HEK293 (cell line): ENCODE measurements around the gene PLXNA3.

ENCODE experiments used
- CTCF ChIP-seq: fragments of 450-650 bp; formaldehyde crosslinking; IDR thresholded peaks from 2 replicates; pipeline ENCODE4 v1.5.1; 2016; ENCODE audit warnings: missing biosample characterization, missing genetic modification characterization
- GLIS2 ChIP-seq: fragments of 450-650 bp; formaldehyde crosslinking; IDR thresholded peaks from 2 replicates; pipeline ENCODE4 v1.5.1; 2016; ENCODE audit warnings: missing biosample characterization, missing genetic modification characterization
- HIC1 ChIP-seq: fragments of 450-650 bp; formaldehyde crosslinking; IDR thresholded peaks from 2 replicates; pipeline ENCODE4 v1.5.1; 2016; ENCODE audit warnings: missing biosample characterization, missing genetic modification characterization
- KLF1 ChIP-seq: fragments of 450-650 bp; formaldehyde crosslinking; IDR thresholded peaks from 2 replicates; pipeline ENCODE4 v1.5.1; 2016; ENCODE audit warnings: missing biosample characterization, missing genetic modification characterization
- KLF8 ChIP-seq: fragments of 450-650 bp; formaldehyde crosslinking; IDR thresholded peaks from 2 replicates; pipeline ENCODE4 v1.5.1; 2016; ENCODE audit warnings: missing biosample characterization, missing genetic modification characterization
- MEIS1 ChIP-seq: sonication (generic); formaldehyde crosslinking; IDR thresholded peaks from 2 replicates; pipeline ENCODE4 v1.8.1; 2022; ENCODE audit warnings: missing genetic modification reagents, mild to moderate bottlenecking, borderline replicate concordance
- REPIN1 ChIP-seq: fragments of 450-650 bp; formaldehyde crosslinking; IDR thresholded peaks from 2 replicates; pipeline ENCODE4 v1.5.1; 2017; ENCODE audit warnings: missing biosample characterization, missing genetic modification characterization, low read depth
- SP2 ChIP-seq: fragments of 450-650 bp; formaldehyde crosslinking; IDR thresholded peaks from 2 replicates; pipeline ENCODE4 v1.5.1; 2016; ENCODE audit warnings: missing biosample characterization, missing genetic modification characterization
- YY2 ChIP-seq: fragments of 450-650 bp; formaldehyde crosslinking; IDR thresholded peaks from 2 replicates; pipeline ENCODE4 v1.5.1; 2016; ENCODE audit warnings: missing biosample characterization, missing genetic modification characterization
- ZBTB10 ChIP-seq: fragments of 450-650 bp; formaldehyde crosslinking; IDR thresholded peaks from 2 replicates; pipeline ENCODE4 v1.5.1; 2016; ENCODE audit warnings: missing biosample characterization, missing genetic modification characterization
- ZBTB48 ChIP-seq: fragments of 450-650 bp; formaldehyde crosslinking; IDR thresholded peaks from 2 replicates; pipeline ENCODE4 v1.5.1; 2016; ENCODE audit warnings: missing biosample characterization, missing genetic modification characterization
- ZBTB7A ChIP-seq: fragments of 450-650 bp; formaldehyde crosslinking; IDR thresholded peaks from 2 replicates; pipeline ENCODE4 v1.5.1; 2016; ENCODE audit warnings: low read depth, missing biosample characterization, missing genetic modification characterization
- ZNF146 ChIP-seq: fragments of 450-650 bp; formaldehyde crosslinking; IDR thresholded peaks from 2 replicates; pipeline ENCODE4 v1.5.1; 2016; ENCODE audit warnings: missing biosample characterization, missing genetic modification characterization
- ZNF148 ChIP-seq: fragments of 450-650 bp; formaldehyde crosslinking; IDR thresholded peaks from 2 replicates; pipeline ENCODE4 v1.5.0; 2017; ENCODE audit warnings: missing biosample characterization, missing genetic modification characterization, borderline replicate concordance
- ZNF239 ChIP-seq: fragments of 450-650 bp; formaldehyde crosslinking; IDR thresholded peaks from 2 replicates; pipeline ENCODE4 v1.5.1; 2016; ENCODE audit warnings: missing biosample characterization, missing genetic modification characterization
- ZNF24 ChIP-seq: fragments of 450-650 bp; formaldehyde crosslinking; IDR thresholded peaks from 2 replicates; pipeline ENCODE4 v1.5.1; 2016; ENCODE audit warnings: missing biosample characterization, missing genetic modification characterization
- ZNF292 ChIP-seq: fragments of 450-650 bp; formaldehyde crosslinking; IDR thresholded peaks from 2 replicates; pipeline ENCODE4 v1.5.1; 2016; ENCODE audit warnings: low read depth, missing biosample characterization, missing genetic modification characterization, borderline replicate concordance
- ZNF324 ChIP-seq: fragments of 450-650 bp; formaldehyde crosslinking; IDR thresholded peaks from 2 replicates; pipeline ENCODE4 v1.5.1; 2016; ENCODE audit warnings: missing biosample characterization, missing genetic modification characterization
- ZNF335 ChIP-seq: fragments of 450-650 bp; formaldehyde crosslinking; conservative IDR thresholded peaks from 2 replicates; pipeline ENCODE4 v1.5.1; 2016; ENCODE audit warnings: missing biosample characterization, missing genetic modification characterization
- ZNF521 ChIP-seq: fragments of 450-650 bp; formaldehyde crosslinking; IDR thresholded peaks from 2 replicates; pipeline ENCODE4 v1.5.1; 2017; ENCODE audit warnings: missing biosample characterization, mild to moderate bottlenecking, missing genetic modification characterization
- ZNF560 ChIP-seq: fragments of 450-650 bp; formaldehyde crosslinking; IDR thresholded peaks from 2 replicates; pipeline ENCODE4 v1.5.1; 2017; ENCODE audit warnings: missing biosample characterization, missing genetic modification characterization, borderline replicate concordance
- ZNF580 ChIP-seq: fragments of 450-650 bp; formaldehyde crosslinking; IDR thresholded peaks from 2 replicates; pipeline ENCODE4 v1.5.1; 2016; ENCODE audit warnings: missing biosample characterization, missing genetic modification characterization
- ZNF626 ChIP-seq: fragments of 450-650 bp; sonication (Bioruptor Pico); formaldehyde crosslinking; IDR thresholded peaks from 2 replicates; pipeline ENCODE4 v1.5.1; 2018; ENCODE audit warnings: missing biosample characterization, missing genetic modification characterization, inconsistent platforms
- ZNF639 ChIP-seq: fragments of 450-650 bp; formaldehyde crosslinking; IDR thresholded peaks from 2 replicates; pipeline ENCODE4 v1.5.1; 2016; ENCODE audit warnings: missing biosample characterization, missing genetic modification characterization
- ZNF704 ChIP-seq: fragments of 450-650 bp; formaldehyde crosslinking; IDR thresholded peaks from 2 replicates; pipeline ENCODE4 v1.5.1; 2016; ENCODE audit warnings: missing biosample characterization, missing genetic modification characterization

The PLXNA3 gene

GRCh38 chrX:154436983-154437752 is 20.9 kb upstream of the PLXNA3 start, which contains the start of gene GDI1 (continued):
- no peak for TF ChIP-seq CTCF (tag by site-specific recombination)
- TF ChIP-seq ZNF335 (tag by site-specific recombination): peak; percentile 69
- peak; percentile 82 for TF ChIP-seq YY2
- peak; percentile 19; the same call in 1 of the 2 replicates for TF ChIP-seq SP2 (tag by site-specific recombination)
- TF ChIP-seq ZNF24: no peak
- peak; percentile 25; the same call in 1 of the 2 replicates for TF ChIP-seq ZBTB7A (tag by site-specific recombination)
- TF ChIP-seq ZNF324 (tag by site-specific recombination): no peak
- TF ChIP-seq KLF1 (tag by site-specific recombination): peak; percentile 64
- no peak for TF ChIP-seq MEIS1
- TF ChIP-seq ZNF639 (tag by site-specific recombination): no peak
- TF ChIP-seq ZNF560 (tag by site-specific recombination): no peak
- TF ChIP-seq ZNF148 (tag by site-specific recombination): no peak
- 0 out of 2 replicates have a peak, but pooled peaks have one; percentile 4 for TF ChIP-seq ZNF146 (tag by site-specific recombination)
- TF ChIP-seq REPIN1 (tag by site-specific recombination): peak; percentile 66; the same call in 1 of the 2 replicates
- TF ChIP-seq ZNF704: no peak
- TF ChIP-seq ZBTB10 (tag by site-specific recombination): peak; percentile 62; the same call in 1 of the 2 replicates
- TF ChIP-seq ZNF626 (tag by site-specific recombination): no peak
- TF ChIP-seq ZNF292: no peak
- peak; percentile 56 for TF ChIP-seq HIC1 (tag by site-specific recombination)
- TF ChIP-seq ZNF521: no peak
- TF ChIP-seq ZNF580 (tag by site-specific recombination): no peak
- TF ChIP-seq KLF8 (tag by site-specific recombination): peak; percentile 59; the same call in 1 of the 2 replicates
- no peak for TF ChIP-seq ZBTB48 (tag by site-specific recombination)
- peak; percentile 71; the same call in 1 of the 2 replicates for TF ChIP-seq GLIS2 (tag by site-specific recombination)
- no peak for TF ChIP-seq ZNF239 (tag by site-specific recombination)
